ENCODE measurements around the gene VSIG2.
A peak's percentile ranks its signal among the peaks of the same experiment; 100 is the strongest.

GRCh38 chr11:124800226-124800929 is 48.3 kb upstream of the VSIG2 start, which contains the start of gene MSANTD2:
- TF ChIP-seq CTCF (IDR thresholded peaks at IDR 0.05; ENCODE audit: extremely low read depth in 1 of 2, insufficient read depth in 1 of 2, low read depth in 1 of 2, low read length in 2 of 2) (no peak), MAX (IDR thresholded peaks at IDR 0.05; ENCODE audit: insufficient read depth, insufficient read length) (no peak), POLR2AphosphoS5 (IDR thresholded peaks at IDR 0.05; ENCODE audit: insufficient read depth, low read depth, low read length) (peak; percentile 91)
